HG02798 (cell line): ENCODE results near the gene PLGRKT.
"Not testable (repeated sequence)": the region's sequence is repeated elsewhere in the genome, so short reads cannot be mapped to it uniquely, and the experiment has no call there.

ENCODE experiments used
- ATAC-seq: cut with Tn5 transposase; IDR thresholded peaks from one replicate; pipeline ENCODE4 v1.9.1; 2021; ENCODE audit warnings: mild to moderate bottlenecking; ENCODE audit not compliant: unreplicated experiment, poor library complexity

PLGRKT gene

GRCh38 chr9:5433841-5434810 is 3.6 kb downstream of the PLGRKT start:
- not testable (repeated sequence) for ATAC-seq

- not testable (repeated sequence) for ATAC-seq
These were observed 4.4 kb downstream of the PLGRKT start for GRCh38 chr9:5433328-5433727.

DNA sequence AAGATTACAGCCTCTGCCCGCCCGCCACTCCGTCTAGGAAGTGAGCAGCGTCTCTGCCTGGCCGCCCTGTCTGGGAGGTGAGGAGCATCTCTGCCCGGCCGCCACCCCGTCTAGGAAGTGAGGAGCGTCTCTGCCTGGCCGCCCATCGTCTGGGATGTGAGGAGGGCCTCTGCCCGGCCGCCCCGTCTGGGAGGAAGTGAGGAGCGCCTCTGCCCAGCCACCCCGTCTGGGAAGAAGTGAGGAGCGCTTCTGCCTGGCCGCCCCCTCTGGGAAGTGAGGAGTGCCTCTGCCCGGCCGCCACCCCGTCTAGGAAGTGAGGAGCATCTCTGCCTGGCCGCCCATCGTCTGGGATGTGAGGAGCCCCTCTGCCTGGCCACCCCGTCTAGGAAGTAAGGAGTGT is 4.8 kb downstream of the PLGRKT start:
- not testable (repeated sequence) for ATAC-seq

- ATAC-seq: no peak
These were observed 6.8 kb downstream of the PLGRKT start for GRCh38 chr9:5430912-5431311.

DNA sequence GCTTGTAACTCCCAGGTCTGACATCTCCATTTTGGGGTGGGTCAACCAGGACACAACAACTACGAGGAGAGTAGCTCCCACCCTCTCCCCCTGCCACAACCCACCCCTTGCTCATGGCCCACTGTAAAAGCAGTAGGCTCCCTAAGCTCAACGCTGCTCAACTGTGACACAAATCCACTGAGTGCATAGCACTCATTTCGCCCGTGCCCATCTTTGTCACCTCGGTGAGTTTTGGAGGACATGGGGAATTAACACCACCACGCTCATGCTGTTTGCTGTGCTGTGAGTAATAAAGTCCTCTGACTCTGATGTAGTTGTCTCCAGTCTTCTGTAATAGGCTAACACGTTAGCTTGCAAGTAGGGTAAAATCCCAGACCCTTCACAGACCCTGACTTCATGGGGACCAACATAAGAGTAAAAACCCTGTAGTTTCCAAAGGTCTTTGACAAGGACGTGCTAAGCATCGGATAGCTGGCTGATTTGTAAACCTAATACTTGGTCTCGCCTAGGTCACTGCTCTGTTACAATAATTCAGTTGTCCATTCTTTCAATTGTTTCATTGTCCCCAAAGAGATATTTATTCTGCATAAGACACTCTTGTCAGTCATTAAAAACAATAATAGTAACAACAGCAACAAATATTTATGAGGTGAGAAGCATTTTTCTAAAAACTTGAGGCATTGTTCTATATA is 7.7 kb downstream of the PLGRKT start:
- ATAC-seq: no peak

DNA sequence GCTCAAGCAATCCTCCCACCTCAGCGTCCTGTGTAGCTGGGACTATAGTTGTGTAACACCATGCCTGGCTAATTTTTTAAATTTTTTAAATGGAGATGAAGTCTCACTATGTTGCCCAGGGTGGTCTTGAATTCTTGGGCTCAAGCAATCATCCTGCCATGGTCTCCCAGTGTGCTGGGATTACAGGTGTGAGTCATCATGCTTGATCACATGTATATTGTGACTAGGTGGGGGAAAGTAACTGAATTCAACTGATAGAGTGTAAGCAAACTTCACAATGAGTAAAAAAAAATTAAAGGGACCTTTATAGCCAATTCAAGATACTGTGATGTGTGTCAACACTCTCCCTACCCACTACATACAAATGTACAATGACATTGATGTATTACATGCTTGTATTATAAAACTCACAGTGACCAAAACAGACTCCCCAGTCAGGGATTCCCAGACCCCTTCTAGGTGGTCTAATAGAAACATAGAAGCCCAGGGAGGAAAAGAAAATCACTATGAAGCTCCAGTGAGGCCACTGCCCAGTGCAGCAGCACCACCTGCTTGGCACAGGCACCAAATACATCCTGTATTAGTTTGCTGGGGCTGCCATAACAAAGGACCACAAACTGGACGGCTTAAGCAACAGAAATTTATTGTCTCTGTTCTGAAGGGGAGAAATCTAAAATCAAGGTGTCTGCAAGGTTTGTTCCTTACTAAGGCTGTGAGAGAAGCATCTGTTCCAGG is 8.8 kb downstream of the PLGRKT start:
- no peak for ATAC-seq

- no peak for ATAC-seq
These were observed 9.6 kb downstream of the PLGRKT start for GRCh38 chr9:5428172-5428571.

GRCh38 chr9:5427005-5427404 is 10.7 kb downstream of the PLGRKT start:
- no peak for ATAC-seq

DNA sequence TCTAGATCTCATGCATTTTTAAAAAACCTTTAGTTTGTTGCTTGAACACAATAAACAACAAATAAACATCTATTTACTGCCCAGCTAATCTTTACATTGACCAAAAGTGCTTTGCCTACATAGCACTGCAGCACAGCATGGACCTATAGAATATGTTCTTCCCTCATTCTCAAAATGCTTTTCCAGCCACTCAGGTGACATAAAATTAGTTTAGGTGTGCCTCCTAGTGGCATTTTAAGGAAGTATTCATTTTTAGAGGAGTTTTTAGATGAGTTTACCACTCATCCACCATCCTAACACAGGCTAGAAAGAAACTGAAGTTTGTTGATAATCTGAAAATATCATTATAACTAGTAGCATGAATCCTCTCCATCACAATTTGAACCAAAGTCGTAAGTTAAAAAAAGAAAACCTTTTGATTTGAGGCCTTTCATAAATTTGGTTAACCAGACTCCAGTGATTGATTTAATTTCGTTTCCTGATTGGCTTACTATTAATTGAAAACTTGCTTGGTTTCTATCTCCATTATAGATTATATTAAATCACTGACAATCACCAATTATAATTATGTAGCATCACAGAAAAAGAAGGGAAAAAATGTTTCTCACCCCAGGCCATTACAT is 12.6 kb downstream of the PLGRKT start:
- no peak for ATAC-seq

GRCh38 chr9:5422276-5422675 is 15.4 kb downstream of the PLGRKT start:
- no peak for ATAC-seq

GRCh38 chr9:5421163-5421562 is 16.6 kb downstream of the PLGRKT start:
- ATAC-seq: no peak

- no peak for ATAC-seq
These were observed 17.7 kb downstream of the PLGRKT start for GRCh38 chr9:5419987-5420386.

- no peak for ATAC-seq
These were observed 19.2 kb downstream of the PLGRKT start for GRCh38 chr9:5418481-5418880.

- ATAC-seq: no peak
These were observed 20.8 kb downstream of the PLGRKT start for GRCh38 chr9:5416953-5417352.

DNA sequence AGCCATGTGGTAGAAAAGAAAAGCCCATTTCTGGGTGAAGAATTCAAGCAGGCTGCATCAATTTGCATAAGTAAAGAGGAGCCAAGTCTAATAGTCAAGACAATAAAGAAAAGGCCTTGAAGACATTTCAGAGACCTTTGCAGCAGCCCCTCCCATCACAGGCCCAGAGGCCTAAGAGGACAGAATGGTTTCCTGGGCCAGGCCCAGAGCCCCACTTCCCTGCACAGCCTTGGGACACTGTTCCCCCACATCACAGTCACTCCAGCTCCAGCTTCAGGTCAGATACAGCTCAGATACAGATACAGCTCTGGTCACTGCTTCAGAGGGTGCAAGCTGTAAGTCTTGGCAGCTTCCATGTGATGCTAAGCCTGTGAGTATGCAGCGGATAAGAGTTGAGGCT is 29.1 kb downstream of the PLGRKT start:
- ATAC-seq: no peak

- no peak for ATAC-seq
These were observed 35.5 kb downstream of the PLGRKT start for GRCh38 chr9:5402217-5402616.

- ATAC-seq: not testable (repeated sequence)
These were observed 40.2 kb downstream of the PLGRKT start for GRCh38 chr9:5397547-5397946.

GRCh38 chr9:5395428-5395827 is 42.3 kb downstream of the PLGRKT start:
- ATAC-seq: no peak

DNA sequence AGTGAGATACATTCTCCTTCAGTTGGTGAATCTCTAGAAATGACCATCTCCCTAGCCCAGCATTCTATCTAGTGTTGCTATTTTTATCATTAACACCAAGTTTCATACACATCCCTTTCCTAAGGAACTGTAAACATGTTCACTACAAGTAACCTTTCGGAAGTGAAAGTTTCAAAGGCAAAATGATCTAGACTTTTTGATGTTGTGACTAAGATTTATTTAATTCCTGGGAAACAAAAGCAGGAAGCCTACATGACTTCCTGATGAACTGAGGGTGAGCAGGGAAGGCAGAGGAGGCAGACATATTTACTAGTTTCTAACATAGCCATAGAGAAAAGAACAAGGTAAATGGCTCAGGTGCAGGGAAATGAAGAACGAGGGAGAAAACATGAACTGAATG is 43.7 kb downstream of the PLGRKT start:
- ATAC-seq: not testable (repeated sequence)

DNA sequence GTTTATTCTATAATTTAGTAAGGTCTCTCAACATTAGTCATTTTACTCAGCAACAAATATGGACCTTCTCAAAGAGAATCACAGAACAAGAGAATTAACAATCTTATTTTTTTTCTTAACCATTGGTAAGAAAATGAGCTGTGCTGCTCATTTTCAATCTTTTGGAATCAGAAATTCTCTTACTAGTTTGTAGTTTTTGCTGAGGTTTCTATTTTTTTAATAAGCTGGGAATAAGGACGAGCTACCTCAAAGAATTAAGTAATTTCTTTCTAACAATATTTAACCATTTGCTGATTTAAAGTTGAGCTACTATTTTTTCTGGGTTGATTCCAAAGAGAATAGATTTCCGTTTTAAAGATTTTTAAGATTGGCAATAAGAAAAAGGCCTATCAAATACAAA is 44.2 kb downstream of the PLGRKT start:
- ATAC-seq: no peak
